Endothelial cell of umbilical vein (primary cell): ENCODE data around the gene FOCAD.

ENCODE experiments used
- EZH2 ChIP-seq: IDR thresholded peaks from 2 replicates; pipeline ENCODE4 v1.6.1; 2012; ENCODE audit warnings: borderline replicate concordance, low read depth, mild to moderate bottlenecking, moderate library complexity, low read length, inconsistent platforms; ENCODE audit not compliant: severe bottlenecking
- GATA2 ChIP-seq: IDR thresholded peaks from 2 replicates; pipeline ENCODE4 v1.7.0; 2011; ENCODE audit warnings: low read depth, mild to moderate bottlenecking, moderate library complexity, mixed read lengths, low read length; ENCODE audit not compliant: insufficient read length, insufficient read depth
- JUN ChIP-seq: IDR thresholded peaks from 2 replicates; pipeline ENCODE4 v1.6.1; 2011; ENCODE audit warnings: borderline replicate concordance, low read depth; ENCODE audit not compliant: insufficient read length, insufficient read depth
- MYC ChIP-seq: IDR thresholded peaks from one replicate; pipeline ENCODE4 v1.6.1; 2011; ENCODE audit warnings: mild to moderate bottlenecking, low read depth, low read length
- POLR2A ChIP-seq: IDR thresholded peaks from 2 replicates; pipeline ENCODE4 v1.6.1; 2012; ENCODE audit warnings: low read depth, mild to moderate bottlenecking, control low read depth, low read length
- POLR2AphosphoS5 ChIP-seq: IDR thresholded peaks from 2 replicates; pipeline ENCODE4 v1.6.1; 2012; ENCODE audit warnings: low read depth, mild to moderate bottlenecking, control low read depth, low read length, moderate library complexity; ENCODE audit not compliant: insufficient read depth
- TF ChIP-seq, protein P1 (sequence below), 2 donors: IDR thresholded peaks; 1 replicate in 1 of 2; 2 replicates in 1 of 2; pipeline ENCODE4 v1.5.1; 2011; ENCODE audit warnings: low read length in 2 of 2, mild to moderate bottlenecking in 2 of 2, moderate library complexity in 2 of 2, control low read depth in 1 of 2, inconsistent platforms in 1 of 2, low read depth in 1 of 2; ENCODE audit not compliant: insufficient read depth in 1 of 2; ENCODE audit errors: extremely low read depth in 1 of 2

DNA sequence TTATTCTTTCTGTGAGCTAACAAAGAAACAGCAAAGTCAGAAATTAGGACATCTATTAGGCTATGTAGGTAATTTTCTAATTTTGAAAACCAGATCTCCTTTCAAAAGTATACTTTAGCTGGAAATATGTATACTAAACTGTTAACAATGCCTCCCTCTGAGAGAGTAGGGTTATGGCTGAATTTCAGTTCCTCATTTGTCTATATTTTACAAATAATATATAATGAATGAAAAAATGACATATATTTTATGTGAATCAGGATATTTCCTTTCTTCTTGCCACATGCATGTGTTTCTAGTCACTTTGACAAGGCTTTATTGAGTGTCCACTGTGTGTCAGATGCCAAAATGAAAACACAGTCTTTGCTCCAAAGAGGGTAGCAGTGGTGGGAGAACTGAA lies 331.9 kb downstream of the FOCAD start:
- no peak for TF ChIP-seq POLR2AphosphoS5
- TF ChIP-seq EZH2: no peak
- TF ChIP-seq, protein P1, sequence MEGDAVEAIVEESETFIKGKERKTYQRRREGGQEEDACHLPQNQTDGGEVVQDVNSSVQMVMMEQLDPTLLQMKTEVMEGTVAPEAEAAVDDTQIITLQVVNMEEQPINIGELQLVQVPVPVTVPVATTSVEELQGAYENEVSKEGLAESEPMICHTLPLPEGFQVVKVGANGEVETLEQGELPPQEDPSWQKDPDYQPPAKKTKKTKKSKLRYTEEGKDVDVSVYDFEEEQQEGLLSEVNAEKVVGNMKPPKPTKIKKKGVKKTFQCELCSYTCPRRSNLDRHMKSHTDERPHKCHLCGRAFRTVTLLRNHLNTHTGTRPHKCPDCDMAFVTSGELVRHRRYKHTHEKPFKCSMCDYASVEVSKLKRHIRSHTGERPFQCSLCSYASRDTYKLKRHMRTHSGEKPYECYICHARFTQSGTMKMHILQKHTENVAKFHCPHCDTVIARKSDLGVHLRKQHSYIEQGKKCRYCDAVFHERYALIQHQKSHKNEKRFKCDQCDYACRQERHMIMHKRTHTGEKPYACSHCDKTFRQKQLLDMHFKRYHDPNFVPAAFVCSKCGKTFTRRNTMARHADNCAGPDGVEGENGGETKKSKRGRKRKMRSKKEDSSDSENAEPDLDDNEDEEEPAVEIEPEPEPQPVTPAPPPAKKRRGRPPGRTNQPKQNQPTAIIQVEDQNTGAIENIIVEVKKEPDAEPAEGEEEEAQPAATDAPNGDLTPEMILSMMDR (IDR thresholded peaks at IDR 0.05; ENCODE audit: extremely low read depth in 1 of 2, insufficient read depth in 1 of 2, low read depth in 1 of 2, low read length in 2 of 2): no peak
- no peak for TF ChIP-seq POLR2A
- no peak for TF ChIP-seq MYC
- no peak for TF ChIP-seq JUN
- no peak for TF ChIP-seq GATA2
